ENCODE data around the gene AADACL3. TPM values are rescaled to one million over a fixed set of nuclear protein-coding genes. Genes with fewer than 3 reads are reported as not detected.

AADACL3 gene
- total RNA-seq, 1 experiment from 2014 or later: not detected

GRCh38 chr1:12678350-12678749, 37.6 kb upstream of the AADACL3 start:
- no peak overlapping the region for H3K9ac ChIP-seq (ENCODE audit: low read length)
- H3K4me3 ChIP-seq (ENCODE audit: low read length): no peak overlapping the region
- H3K9me2 ChIP-seq (replicated peaks; ENCODE audit: low read length): no peaks in the 10 kb centered on the region
- no peaks in the 10 kb centered on the region for H3K4me1 ChIP-seq (ENCODE audit: insufficient read depth, low read length)
- H3K4me2 ChIP-seq (ENCODE audit: low read length): no peak overlapping the region
- H2AFZ ChIP-seq (ENCODE audit: low read length): no peak overlapping the region
- no TSS peak for BruUV-seq (replicated peaks)
- POLR2A ChIA-PET (ENCODE audit: unreplicated experiment): no interaction called here
- no peak overlapping the region for H3K27ac ChIP-seq (ENCODE audit: low read length)
- intact Hi-C loops (cut with micrococcal nuclease): no loop called here
- no peaks in the 10 kb centered on the region for H4K20me1 ChIP-seq (ENCODE audit: low read length)
- CTCF ChIA-PET: no interaction called here
- no peak for TF ChIP-seq CTCF (conservative IDR thresholded peaks at IDR 0.05; ENCODE audit: low read depth, low read length)
- no peak for TF ChIP-seq EZH2 (IDR thresholded peaks at IDR 0.05; ENCODE audit: low read length, unreplicated experiment)
- no peak for TF ChIP-seq EZH2phosphoT487 (IDR thresholded peaks at IDR 0.05; ENCODE audit: borderline replicate concordance, low read length)
- no peak for DNase-seq
- H3K27me3 ChIP-seq (ENCODE audit: low read length): peaks cover 46% of the 10 kb centered on the region
- H3K79me2 ChIP-seq (ENCODE audit: low read length): no peaks in the 10 kb centered on the region
- no peaks in the 10 kb centered on the region for H3F3A ChIP-seq (ENCODE audit: low read length, unreplicated experiment)
- no peaks in the 10 kb centered on the region for H3K9me3 ChIP-seq (ENCODE audit: low read length)
- no peak for ATAC-seq
- no peaks in the 10 kb centered on the region for H3K36me3 ChIP-seq (ENCODE audit: low read depth, low read length)

GRCh38 chr1:12678820-12679219, 37.1 kb upstream of the AADACL3 start:
- intact Hi-C loops (cut with micrococcal nuclease): no loop called here
- BruUV-seq (replicated peaks): no TSS peak
- ATAC-seq: no peak
- CTCF ChIA-PET: no interaction called here
- peaks cover 48% of the 10 kb centered on the region for H3K27me3 ChIP-seq (ENCODE audit: low read length)
- no peaks in the 10 kb centered on the region for H3F3A ChIP-seq (ENCODE audit: low read length, unreplicated experiment)
- no peaks in the 10 kb centered on the region for H3K4me1 ChIP-seq (ENCODE audit: insufficient read depth, low read length)
- no peak overlapping the region for H3K4me3 ChIP-seq (ENCODE audit: low read length)
- no peaks in the 10 kb centered on the region for H3K9me3 ChIP-seq (ENCODE audit: low read length)
- TF ChIP-seq CTCF (conservative IDR thresholded peaks at IDR 0.05; ENCODE audit: low read depth, low read length): no peak
- no peak overlapping the region for H2AFZ ChIP-seq (ENCODE audit: low read length)
- H3K79me2 ChIP-seq (ENCODE audit: low read length): no peaks in the 10 kb centered on the region
- H4K20me1 ChIP-seq (ENCODE audit: low read length): no peaks in the 10 kb centered on the region
- no peak overlapping the region for H3K4me2 ChIP-seq (ENCODE audit: low read length)
- H3K9ac ChIP-seq (ENCODE audit: low read length): no peak overlapping the region
- DNase-seq: no peak
- no peaks in the 10 kb centered on the region for H3K36me3 ChIP-seq (ENCODE audit: low read depth, low read length)
- no peak overlapping the region for H3K27ac ChIP-seq (ENCODE audit: low read length)
- no peaks in the 10 kb centered on the region for H3K9me2 ChIP-seq (replicated peaks; ENCODE audit: low read length)
- POLR2A ChIA-PET (ENCODE audit: unreplicated experiment): no interaction called here

- Histone ChIP-seq H3K4me2 (ENCODE audit: low read length) (no peak overlapping the region), H3K9me2 (replicated peaks; ENCODE audit: low read length) (no peaks in the 10 kb centered on the region), H4K20me1 (ENCODE audit: low read length) (no peaks in the 10 kb centered on the region), H3F3A (ENCODE audit: low read length, unreplicated experiment) (no peaks in the 10 kb centered on the region), H2AFZ (ENCODE audit: low read length) (no peak overlapping the region), H3K4me3 (ENCODE audit: low read length) (no peak overlapping the region), H3K9me3 (ENCODE audit: low read length) (no peaks in the 10 kb centered on the region), H3K27ac (ENCODE audit: low read length) (no peak overlapping the region), H3K36me3 (ENCODE audit: low read depth, low read length) (no peaks in the 10 kb centered on the region), H3K4me1 (ENCODE audit: insufficient read depth, low read length) (no peaks in the 10 kb centered on the region), H3K79me2 (ENCODE audit: low read length) (no peaks in the 10 kb centered on the region), H3K27me3 (ENCODE audit: low read length) (peaks cover 65% of the 10 kb centered on the region), H3K9ac (ENCODE audit: low read length) (no peak overlapping the region)
- CTCF ChIA-PET: no interaction called here
- POLR2A ChIA-PET (ENCODE audit: unreplicated experiment): no interaction called here
- intact Hi-C loops (cut with micrococcal nuclease): no loop called here
- no peak for ATAC-seq
- BruUV-seq (replicated peaks): no TSS peak
- TF ChIP-seq EZH2phosphoT487 (IDR thresholded peaks at IDR 0.05; ENCODE audit: borderline replicate concordance, low read length) (no peak), CTCF (conservative IDR thresholded peaks at IDR 0.05; ENCODE audit: low read depth, low read length) (no peak), EZH2 (IDR thresholded peaks at IDR 0.05; ENCODE audit: low read length, unreplicated experiment) (no peak)
- no peak for DNase-seq
Measured at GRCh38 chr1:12690156-12690555, 25.8 kb upstream of the AADACL3 start.
